Measurements from ENCODE around the gene PKMYT1.

DNA sequence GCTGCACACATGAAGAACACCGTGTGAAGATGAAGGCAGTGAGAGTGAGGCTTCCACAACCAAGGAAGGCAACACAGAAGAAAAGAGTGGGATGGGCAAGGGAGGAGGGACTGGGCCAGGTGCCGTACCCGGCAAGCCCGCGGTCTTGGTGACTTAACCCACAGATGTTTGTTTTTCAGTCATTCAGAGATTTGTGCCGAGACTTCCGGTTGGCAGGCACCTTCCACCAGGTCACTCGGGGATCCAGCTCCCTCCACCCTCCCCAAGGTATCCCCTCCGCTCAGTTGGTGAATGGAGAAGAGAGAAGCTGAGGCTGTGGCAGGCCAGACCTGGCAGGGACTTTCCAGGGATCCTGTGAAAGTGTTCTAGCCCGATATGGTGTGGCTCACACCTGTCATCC, 21.0 kb downstream of the PKMYT1 start:
- TF ChIP-seq, protein P1, sequence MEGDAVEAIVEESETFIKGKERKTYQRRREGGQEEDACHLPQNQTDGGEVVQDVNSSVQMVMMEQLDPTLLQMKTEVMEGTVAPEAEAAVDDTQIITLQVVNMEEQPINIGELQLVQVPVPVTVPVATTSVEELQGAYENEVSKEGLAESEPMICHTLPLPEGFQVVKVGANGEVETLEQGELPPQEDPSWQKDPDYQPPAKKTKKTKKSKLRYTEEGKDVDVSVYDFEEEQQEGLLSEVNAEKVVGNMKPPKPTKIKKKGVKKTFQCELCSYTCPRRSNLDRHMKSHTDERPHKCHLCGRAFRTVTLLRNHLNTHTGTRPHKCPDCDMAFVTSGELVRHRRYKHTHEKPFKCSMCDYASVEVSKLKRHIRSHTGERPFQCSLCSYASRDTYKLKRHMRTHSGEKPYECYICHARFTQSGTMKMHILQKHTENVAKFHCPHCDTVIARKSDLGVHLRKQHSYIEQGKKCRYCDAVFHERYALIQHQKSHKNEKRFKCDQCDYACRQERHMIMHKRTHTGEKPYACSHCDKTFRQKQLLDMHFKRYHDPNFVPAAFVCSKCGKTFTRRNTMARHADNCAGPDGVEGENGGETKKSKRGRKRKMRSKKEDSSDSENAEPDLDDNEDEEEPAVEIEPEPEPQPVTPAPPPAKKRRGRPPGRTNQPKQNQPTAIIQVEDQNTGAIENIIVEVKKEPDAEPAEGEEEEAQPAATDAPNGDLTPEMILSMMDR (conservative IDR thresholded peaks at IDR 0.05 in 1 of 2, IDR thresholded peaks at IDR 0.05 in 1 of 2; ENCODE audit: extremely low read depth in 1 of 2, insufficient read depth in 1 of 2, low read depth in 1 of 2, low read length in 2 of 2), result no peak
- TF ChIP-seq EZH2 (IDR thresholded peaks at IDR 0.05; ENCODE audit: borderline replicate concordance, low read length), result no peak

Measured in mammary epithelial cell (primary cell).